ENCODE measurements around the gene TAPT1.

The TAPT1 gene

DNA sequence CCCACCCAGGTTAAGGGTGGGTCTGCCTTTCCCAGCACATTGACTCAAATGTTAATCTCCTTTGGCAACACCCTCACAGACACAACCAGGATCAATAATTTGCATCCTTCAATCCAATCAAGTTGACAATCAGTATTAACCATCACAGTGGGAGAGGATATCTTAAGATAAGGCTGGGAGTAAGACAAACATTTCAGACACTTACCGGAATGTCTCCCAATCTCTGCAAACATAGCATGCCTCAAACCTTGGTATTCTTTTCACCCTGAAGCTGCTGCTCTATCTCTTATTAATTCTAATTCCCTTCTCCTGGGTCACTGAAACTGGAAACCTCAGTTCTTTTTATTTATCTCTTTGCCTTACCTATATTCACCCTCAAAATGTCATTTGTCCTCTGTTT, 19.0 kb upstream of the TAPT1 start:
- DNase-seq (ENCODE audit: low spot score) = no peak

DNA sequence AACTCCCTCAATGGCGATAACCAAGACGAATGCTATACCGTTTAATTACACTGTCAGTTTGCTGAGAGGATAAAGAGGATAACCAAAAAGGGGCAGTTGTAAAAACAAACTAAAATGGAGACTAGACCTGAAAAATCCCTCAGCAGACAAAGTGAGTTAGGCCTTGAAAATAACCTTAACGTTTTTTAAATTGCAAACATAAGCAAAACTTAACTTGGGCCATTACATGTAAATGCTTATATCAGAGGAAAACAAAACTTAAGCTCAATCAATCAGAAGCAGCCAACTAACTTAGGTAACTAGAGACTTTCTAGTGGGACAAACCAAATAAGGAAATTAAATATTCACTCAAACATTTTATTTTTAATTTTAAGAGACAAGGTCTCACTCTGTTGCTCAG, 17.0 kb upstream of the TAPT1 start:
- no peak for DNase-seq (ENCODE audit: low spot score)

DNA sequence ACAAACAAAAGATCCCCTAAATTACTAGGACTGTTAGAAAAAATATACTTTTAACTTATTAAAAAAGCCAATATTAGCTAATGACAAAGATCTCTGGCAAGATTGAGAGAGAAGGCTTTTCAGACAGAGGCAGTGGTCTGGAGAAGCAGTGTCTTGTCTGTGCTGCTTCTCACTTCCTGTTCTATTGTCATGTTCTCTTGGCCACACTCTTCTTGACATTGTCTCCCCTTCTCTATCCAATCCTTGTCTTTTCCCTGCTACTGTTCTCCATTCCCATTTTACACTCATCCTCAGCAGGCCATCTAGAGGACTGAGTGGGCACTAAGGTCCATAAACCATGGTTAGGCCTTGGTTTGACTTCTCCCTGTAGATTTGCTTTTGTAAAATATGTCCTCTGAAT, 14.0 kb upstream of the TAPT1 start:
- no peak for DNase-seq (ENCODE audit: low spot score)

DNA sequence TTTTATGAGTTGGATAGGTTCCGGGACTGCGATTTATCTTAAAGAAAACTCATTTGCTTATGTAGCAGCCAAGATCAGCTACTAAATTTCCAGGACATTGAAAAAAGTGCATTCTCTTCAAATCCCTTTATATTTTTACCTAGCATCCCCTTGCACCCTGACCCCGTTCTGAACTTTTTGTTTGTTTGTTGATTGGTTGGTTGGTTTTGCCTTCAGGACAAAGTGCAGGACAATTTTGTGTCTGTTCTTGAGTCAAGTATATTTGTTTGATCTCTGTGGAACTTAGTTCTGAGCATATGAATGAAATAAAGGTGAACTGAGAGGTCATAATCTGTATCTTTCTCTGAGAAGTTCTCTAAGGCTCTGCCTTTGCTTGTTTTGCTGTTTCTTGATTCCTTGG, 12.8 kb upstream of the TAPT1 start:
- no peak for DNase-seq (ENCODE audit: low spot score)

DNA sequence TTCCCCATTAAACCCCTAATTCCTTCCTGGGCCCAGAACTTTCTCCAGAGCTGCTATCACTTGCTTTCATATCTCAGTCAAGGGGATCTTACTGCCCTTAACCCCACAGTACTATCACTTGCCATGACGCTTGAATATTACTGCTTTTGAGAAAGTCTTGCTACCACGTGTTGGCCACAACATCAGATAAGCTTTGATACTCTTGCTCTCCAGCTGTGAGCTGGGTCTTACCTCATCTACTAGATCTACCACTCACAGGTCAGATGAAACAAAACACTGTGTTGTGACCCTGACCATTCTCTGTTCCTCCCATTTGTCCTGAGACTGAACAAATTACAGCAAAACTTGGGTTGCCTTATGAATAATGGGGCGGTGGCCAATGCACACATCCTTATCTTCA, 12.1 kb upstream of the TAPT1 start:
- DNase-seq (ENCODE audit: low spot score) = no peak

DNA sequence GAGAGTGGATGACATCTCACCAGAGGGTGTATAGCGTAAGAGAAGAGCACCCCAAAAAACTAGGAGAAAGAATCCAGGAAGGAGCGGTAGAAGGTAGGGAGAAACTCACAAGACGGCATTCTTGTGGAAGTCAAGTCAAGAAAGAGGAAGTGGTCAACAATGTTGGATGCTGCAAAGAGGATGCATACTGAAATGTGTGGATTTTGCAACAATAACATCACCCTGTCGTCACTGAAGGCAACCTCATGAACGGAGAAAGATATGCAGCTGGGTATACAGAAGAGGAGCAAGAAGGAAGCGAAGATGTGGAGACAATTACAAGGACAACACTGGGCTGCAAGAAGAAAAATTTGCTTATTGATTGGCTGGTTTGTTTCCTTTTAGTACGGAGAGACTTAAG, 11.4 kb upstream of the TAPT1 start:
- DNase-seq (ENCODE audit: low spot score) = no peak

DNA sequence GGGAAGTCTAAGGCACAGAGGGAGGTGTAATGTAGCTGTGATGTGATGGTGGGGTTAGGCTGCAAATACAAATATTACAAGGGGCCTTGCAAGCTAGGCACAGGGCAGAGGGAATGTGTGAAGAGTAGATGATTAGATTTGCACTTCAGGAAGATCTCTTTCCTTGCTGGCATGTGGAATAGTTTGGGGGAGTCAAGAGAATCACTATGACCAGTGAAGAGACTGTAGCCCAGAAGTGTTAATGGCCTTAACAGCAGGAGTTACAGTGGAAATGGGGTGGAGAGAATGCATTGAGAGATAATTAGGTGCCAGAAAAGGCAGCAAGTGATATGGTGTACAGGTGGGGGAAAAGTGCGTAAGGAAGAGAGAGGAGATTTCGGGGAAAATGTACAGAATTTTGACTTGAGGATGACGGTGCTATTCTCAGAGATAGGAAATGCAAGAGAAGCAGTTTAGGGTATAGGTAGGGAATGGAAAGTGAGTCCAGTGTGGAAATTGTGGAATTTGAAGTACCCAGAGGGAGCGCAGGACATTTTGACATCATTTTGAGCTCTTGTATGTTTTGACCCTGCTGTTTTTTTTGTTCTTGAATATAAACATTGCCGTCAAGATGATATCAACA, 10.2 kb upstream of the TAPT1 start:
- DNase-seq (ENCODE audit: low spot score) = no peak

DNA sequence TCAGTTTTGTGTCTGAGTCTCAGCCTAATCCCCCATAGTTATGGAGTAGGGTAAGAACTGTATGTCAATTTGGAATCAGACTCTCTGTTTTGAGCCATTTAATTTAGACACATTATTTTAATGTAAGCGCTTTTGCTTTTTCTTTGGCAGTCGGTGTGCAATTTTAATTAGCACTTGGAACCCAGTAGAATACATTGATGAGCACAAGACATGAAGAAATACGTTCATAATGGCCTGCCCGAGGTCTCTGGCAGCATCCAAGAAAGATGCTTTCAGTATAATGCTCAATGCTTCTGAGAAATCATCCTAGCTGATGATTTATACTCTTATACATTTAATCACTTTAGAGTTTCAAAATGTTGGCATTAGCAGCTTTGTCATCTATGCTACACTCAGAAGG, 8.9 kb upstream of the TAPT1 start:
- no peak for DNase-seq (ENCODE audit: low spot score)

DNA sequence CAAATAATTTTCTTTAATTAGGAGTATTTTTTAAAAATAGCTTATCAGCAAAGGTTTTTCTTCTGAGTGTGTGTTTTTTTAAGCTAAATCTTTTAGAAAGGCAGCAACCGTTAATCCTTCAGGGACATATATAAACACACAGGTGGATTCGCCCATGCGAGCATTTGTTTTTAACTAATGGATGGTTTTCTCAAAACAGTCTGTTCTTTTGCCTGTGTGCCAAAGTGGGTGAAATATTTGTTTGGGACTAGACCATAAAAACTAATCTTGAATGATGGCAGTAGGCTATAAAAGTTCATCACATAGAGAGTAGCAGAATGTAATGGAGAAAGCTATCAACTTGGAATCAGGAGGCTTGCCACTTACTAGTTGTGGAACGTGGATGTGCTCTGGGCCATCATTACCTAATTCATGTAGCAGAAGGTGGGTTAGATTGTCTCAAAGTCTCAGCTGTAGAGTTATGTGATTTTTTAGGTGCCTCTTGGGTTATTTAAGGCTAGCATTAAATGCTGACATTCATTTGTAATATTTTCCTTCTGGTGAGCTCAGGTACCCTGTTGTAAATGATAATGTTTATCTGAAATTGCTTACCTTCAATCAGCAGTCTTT, 7.4 kb upstream of the TAPT1 start:
- DNase-seq (ENCODE audit: low spot score) = no peak

DNA sequence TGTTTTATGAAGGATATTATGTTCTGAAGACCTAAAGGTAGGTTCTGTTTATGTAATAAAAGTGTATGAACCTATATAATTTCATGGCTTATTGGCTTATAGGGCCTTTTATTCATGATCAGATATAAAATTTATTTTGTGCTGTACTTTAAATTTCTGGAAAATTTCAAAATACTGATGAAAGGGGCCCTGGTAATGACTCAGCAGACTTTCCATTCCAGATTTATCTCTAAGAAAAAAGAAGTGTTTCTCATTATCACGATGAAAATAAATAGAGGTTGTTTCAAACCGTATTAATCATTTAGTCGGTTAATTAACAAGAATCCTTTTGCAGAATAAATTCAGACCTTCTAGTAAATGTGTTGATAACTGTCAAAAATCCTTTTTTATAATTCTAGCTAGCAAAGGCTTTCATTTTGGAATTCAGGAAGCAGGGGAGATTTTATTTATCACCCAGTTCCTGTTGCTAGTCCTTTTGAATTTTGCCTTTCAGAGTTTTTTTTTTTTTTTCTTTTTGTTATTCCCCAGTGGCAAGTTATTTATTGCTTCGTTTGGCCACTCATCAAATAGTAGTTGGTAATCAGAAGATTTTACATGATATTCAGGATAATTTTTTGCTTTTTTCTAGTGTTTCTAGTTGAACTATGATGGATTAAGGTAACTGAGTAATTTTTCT, 5.4 kb upstream of the TAPT1 start:
- DNase-seq (ENCODE audit: low spot score) = no peak

DNA sequence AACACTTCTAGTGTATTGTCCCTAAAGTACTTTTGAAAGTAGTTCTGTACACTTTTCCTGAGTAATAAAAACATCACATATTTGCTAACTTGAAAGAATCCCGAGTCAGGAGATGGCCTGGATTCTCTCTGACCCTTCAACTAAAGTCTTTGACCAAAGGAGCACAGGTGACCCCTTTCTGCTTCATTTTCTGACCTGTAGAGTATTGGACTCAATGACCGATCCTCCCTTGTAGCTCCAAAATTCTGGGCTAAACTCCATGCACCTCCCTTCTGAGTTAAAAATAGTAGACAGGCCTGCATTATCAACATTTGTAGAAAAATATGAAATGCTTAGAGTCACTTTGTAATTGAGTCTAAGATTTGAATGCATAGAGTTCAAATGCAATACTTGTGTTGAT, 4.0 kb upstream of the TAPT1 start:
- DNase-seq (ENCODE audit: low spot score) = no peak

DNA sequence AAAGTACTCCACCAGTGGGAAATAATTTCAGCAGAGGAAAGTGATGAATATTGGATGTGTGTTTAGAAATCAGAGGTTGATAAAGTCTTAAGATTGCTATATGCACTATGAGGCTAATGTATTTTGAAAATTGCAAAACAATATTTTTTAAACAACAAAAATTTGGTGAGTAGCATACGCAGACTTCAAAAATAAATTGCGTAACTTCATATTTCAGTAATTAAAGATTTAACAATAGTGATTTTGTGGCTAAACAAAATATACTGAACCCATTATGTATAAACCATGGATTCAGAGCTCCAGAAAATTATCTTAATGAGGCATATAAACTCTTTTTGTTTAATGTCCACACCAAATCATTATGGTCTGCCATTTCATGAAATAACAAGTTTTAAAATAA, 3.3 kb upstream of the TAPT1 start:
- no peak for DNase-seq (ENCODE audit: low spot score)

DNA sequence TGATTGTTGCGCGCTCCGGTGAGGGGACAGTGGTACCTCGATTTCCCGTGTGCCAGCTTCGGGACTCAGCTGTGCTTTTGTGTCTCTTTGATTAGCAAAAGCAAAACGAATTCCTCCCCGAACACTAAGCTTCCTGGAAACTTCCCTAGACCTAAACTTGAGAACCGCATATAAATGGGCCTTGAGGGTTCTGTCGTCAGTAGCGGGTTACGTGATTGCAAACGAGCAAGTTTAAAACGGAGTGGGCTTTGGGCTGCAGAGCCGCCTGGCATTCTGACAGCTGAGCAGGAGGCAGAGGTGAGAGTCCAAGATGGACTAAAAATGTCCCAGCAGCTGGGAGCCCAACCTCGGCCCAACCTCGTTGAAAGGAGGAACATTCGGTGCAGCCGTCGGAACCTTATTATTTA, 1.2 kb upstream of the TAPT1 start:
- DNase-seq (ENCODE audit: low spot score) = peak; percentile 23

DNA sequence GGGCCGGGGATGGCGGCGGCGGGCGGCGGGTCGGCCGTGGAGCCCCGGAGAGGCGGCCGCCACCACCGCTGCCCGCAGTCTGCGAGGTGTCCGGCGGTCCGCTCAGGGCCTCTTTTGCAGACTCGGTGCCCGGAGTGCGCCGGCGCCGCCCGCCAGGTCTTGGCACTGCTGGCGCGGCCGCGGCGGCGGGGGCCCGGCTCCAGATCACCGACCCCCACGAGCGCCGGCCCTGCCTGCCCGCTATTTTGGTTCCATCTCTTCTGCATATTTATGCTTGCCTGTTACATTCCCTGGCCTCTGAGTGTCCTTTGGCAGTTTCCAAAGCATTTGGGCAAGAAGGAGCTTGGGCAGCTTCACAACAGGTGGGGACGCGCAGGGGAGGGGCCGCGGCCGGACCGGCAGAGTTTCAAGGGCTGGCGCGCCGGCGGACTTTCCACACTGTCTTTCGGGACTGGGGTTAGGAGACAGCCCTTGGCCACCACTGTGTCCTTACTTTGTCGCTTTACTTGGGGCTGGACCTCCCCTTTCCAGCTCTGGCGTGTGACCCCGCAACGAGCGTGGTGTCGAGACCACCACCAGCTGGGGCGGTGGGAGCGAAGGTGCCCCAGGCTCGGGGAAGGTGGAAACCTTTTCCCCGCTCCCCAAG, 668 bp upstream of the TAPT1 start:
- DNase-seq (ENCODE audit: low spot score) = peak; percentile 33

DNA sequence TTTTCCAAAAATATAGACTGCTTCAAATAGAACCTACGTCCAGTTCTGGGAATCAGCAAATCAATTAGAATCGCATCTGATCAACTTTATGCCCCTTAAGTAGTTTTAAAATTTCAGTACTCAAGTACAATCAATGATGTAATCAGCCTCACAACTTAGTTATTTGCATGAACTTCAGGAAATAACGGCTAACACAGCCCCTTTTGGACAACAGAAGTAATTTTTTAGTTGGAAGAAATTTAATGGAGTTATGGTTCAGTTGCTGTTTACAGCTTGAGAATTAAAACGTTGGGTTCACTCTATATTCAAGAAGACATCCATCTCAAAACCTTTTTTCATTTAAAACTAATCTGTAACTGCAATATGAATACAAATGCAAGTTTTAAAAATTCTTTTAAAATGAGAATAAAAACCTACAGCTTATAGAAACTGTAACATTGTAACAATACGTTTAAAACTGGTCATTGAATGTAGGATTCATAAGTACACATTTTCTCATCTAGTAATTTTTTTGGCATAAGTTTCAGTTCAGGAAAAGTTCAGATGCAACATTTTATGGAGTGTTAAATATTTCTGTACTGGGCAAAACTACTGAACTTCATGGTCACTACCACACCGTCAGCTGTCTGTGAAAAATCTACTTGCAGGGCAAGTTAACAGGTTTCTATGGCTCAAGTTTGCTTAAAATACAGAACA, 956 bp downstream of the TAPT1 start:
- peak; percentile 43 for DNase-seq (ENCODE audit: low spot score)

DNA sequence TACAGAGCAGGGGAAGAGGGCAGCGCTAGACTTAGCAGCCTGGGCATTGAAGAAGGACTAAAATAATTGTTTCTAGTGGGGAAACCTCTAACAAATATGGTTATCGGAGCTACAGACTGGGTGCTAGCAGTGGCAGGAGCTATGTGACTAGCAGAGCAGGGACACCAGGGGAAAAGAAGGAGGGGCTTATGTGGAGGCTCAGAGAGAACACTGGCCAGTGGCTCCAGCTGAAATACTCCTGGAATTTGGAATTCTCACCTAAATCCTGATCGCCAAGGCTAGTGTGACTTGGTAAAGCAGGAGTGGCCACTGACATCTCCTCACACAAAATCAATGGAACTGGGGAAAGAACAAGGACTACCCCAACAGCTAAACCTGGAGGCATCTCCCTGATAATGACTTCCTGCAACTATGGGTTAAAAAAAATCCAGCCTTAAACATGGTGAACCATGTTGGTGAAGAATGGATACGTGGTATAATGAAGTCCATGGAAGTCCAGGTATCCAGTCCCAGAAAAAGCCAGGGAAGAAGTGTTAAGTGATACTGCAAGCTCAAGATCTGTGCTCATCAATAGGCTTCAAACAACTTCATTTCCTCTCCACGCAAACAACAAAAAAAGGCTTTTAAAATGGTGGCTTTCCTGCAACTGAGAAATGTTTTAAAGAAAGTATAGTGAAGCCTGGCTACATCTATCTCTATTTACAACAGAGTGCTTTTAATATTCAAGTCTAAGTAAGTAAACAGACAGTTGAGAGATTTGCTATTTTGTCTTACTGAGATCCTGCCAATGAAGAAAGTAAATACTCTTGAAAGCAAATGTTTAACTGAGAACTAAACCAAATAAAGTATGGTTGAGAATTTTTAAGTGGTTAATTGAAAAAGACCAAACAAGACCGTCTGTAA, 1.8 kb downstream of the TAPT1 start:
- DNase-seq (ENCODE audit: low spot score) = peak; percentile 10

DNA sequence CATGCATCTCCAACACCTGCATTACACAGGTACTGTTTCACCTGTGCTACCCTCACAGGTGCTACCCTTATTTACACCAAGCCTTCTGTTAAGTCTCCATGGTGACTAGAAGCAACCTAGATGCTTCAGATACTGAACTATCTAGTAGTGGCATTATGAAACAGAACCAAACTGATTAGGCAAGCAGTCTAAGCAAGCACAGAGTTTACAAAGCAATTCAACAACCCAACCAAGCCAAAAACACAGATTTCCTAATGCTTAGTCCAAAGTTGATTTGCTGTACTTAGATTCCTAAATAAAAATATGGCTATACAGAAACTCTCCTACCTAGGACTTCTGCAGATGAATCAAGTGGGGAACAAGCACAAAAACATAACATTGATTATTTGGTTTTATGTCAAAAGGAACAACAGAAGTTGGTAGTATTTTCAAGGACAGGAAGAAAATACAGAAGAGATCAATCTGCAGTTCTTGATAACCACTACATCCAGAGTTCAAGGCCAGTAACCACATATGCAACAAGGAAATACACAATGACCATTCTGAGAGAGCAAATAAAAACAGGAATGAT, 3.2 kb downstream of the TAPT1 start:
- DNase-seq (ENCODE audit: low spot score) = peak; percentile 10

DNA sequence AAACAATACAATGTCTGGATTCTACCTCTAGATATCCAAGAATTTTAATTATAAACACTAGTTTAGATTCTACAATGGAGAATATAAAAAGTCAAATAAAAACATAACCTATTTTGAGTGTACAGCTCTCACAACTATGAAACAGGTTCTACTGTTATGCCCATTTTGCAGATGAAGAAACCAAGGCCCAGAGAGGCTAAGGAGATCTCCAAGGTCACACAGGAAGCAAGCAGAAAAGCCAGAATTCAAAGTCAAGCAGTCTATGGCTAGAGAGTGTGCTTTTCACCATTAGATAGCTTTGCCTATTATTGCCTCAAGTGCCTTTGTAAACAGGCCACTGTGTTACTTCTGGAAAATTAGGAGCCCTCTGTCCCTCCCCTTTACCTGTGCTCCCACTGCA, 7.3 kb downstream of the TAPT1 start:
- DNase-seq (ENCODE audit: low spot score) = no peak

DNA sequence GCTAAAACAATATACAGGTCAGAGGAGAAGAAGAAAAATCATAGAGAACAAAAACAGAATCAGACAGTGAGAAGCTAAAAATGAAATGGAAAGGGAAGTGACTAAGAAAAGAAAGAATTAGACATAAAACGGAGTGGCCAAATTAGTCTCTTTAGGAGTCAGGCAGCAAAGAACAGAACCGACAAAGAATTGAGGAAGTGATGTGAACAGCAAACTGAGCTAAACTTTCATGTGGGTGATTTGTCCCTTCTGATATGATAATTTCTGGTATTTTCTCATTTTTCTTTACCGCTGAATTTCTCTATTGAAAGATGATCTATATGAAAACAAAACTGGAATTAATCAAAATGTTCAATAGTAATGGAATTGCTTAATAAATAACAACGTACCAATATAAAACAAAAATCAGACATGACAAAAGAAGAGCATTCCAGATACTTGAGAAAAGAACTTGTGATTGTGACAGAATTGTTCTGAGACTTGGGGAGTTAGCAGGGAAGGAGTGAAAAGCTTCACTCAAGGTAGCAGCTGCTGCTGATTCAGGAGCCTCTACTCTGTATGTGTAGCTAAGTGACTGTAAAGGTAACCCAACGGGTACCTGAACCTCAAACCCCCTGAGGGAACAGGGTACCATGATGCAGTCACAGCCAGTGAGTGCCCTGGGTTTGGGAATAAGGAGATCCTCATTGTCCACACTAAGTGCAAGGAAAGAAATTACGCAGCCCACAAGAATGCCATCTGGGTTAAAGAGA, 8.8 kb downstream of the TAPT1 start:
- DNase-seq (ENCODE audit: low spot score) = no peak

DNA sequence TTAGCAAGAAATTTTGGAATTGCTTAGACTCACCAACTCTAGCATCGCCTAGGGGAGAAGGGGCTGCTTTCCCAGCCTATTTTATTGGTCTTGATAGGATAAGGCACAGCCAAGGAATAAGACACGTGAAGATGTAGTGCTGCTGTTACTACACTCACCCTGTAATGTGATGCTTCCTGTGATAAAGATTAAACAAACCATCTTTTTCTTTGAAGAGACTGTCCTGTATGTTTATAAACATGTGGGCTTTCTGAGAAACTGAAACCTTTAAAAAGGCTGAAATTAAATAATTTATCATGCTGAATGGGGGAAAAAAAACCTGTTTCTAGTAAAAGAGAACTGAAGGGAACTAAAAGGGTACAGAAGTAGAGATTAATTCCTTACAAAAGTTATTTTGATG, 13.2 kb downstream of the TAPT1 start:
- DNase-seq (ENCODE audit: low spot score) = no peak
